BLaER1 treated with 17β-estradiol and CSF1 and Interleukin-3, amounts not matched to agents 10 nM and 100 nM (cell line): ENCODE measurements around the gene PRDM16.
A peak's percentile ranks its signal among the peaks of the same experiment; 100 is the strongest.

Experiments
- H3K27ac ChIP-seq, 11 experiments: shearing (Covaris generic); formaldehyde crosslinking; 2 replicates each; pipeline ENCODE4 v1.8.1; 2022
- H3K27me3 ChIP-seq, 11 experiments: shearing (Covaris generic); formaldehyde crosslinking; 2 replicates each; pipeline ENCODE4 v1.8.1; 2022
- H3K36me3 ChIP-seq, 11 experiments: shearing (Covaris generic); formaldehyde crosslinking; 2 replicates each; pipeline ENCODE4 v1.8.1; 2022
- H3K4me1 ChIP-seq, 10 experiments: shearing (Covaris generic); formaldehyde crosslinking; 2 replicates each; pipeline ENCODE4 v1.8.1; 2022
- H3K4me2 ChIP-seq, 11 experiments: shearing (Covaris generic); formaldehyde crosslinking; 2 replicates each; pipeline ENCODE4 v1.8.1; 2022
- H3K4me3 ChIP-seq, 10 experiments: shearing (Covaris generic); formaldehyde crosslinking; 2 replicates each; pipeline ENCODE4 v1.8.1; 2022
- H3K9ac ChIP-seq, 11 experiments: shearing (Covaris generic); formaldehyde crosslinking; 2 replicates each; pipeline ENCODE4 v1.8.1; 2022
- H3K9me3 ChIP-seq, 11 experiments: shearing (Covaris generic); formaldehyde crosslinking; replicated peaks in 1 of 11; 2 replicates each; pipeline ENCODE4 v1.8.1; 2022
- H4K20me1 ChIP-seq, 11 experiments: shearing (Covaris generic); formaldehyde crosslinking; 2 replicates each; pipeline ENCODE4 v1.8.1; 2022
- Cebpa-rat ChIP-seq, 11 experiments: shearing (Covaris generic); IDR thresholded peaks; 2 replicates each; pipeline ENCODE4 v1.8.1; 2022

The PRDM16 gene

DNA sequence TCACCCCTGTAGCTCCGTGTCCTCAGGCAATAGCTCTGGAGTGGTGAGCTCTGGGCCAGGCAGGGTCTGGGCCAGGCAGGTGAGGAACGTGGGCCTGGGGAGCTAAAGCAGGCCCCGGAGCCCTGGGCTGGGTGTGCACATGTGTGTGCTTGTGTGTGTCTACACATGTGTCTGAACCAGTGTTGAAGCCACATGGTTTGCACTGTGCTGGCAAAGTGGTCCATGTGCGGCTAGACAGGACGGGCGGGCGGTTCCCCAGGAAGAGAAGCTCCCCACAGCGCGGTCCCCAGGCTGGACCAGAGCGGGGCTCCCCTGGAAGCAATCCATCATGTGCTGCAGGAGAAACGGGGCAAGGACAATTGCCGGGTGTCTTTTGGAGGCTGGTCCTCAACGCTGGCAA is 84.2 kb downstream of the PRDM16 start:
- H3K27me3 ChIP-seq = peaks cover 53 to 70% (median 61%) of the 10 kb centered on the region in 11 experiments
- no peak for TF ChIP-seq Cebpa-rat (IDR thresholded peaks at IDR 0.05)
- H4K20me1 ChIP-seq = peaks cover 0 to 47% (median 0%) of the 10 kb centered on the region in 11 experiments; a peak in 7 of 22 replicates
- no peaks in the 10 kb centered on the region for H3K9me3 ChIP-seq
- H3K4me1 ChIP-seq = peaks cover 0 to 86% (median 56%) of the 10 kb centered on the region in 10 experiments; a peak in 16 of 20 replicates
- H3K4me3 ChIP-seq = no peak overlapping the region
- peak overlapping the region in 8 of 11 experiments; percentile 10 to 61 (median 40); a peak in 11 of 22 replicates for H3K4me2 ChIP-seq
- no peaks in the 10 kb centered on the region for H3K36me3 ChIP-seq
- no peak overlapping the region for H3K27ac ChIP-seq
- H3K9ac ChIP-seq = no peak overlapping the region

- TF ChIP-seq Cebpa-rat (IDR thresholded peaks at IDR 0.05) = no peak
- no peaks in the 10 kb centered on the region for H3K9me3 ChIP-seq
- peaks cover 0 to 41% (median 0%) of the 10 kb centered on the region in 11 experiments; a peak in 7 of 22 replicates for H4K20me1 ChIP-seq
- peaks cover 0 to 88% (median 61%) of the 10 kb centered on the region in 10 experiments; a peak in 16 of 20 replicates for H3K4me1 ChIP-seq
- no peak overlapping the region for H3K27ac ChIP-seq
- peaks cover 59 to 78% (median 68%) of the 10 kb centered on the region in 11 experiments for H3K27me3 ChIP-seq
- H3K4me2 ChIP-seq = peak overlapping the region in 7 of 11 experiments; percentile 37 to 61 (median 41); a peak in 13 of 22 replicates
- H3K9ac ChIP-seq = no peak overlapping the region
- no peak overlapping the region for H3K4me3 ChIP-seq
- H3K36me3 ChIP-seq = no peaks in the 10 kb centered on the region
Observed at GRCh38 chr1:3153902-3154795, 85.1 kb downstream of the PRDM16 start.

GRCh38 chr1:3155056-3155925 is 86.3 kb downstream of the PRDM16 start:
- H3K9me3 ChIP-seq = no peaks in the 10 kb centered on the region
- peaks cover 70 to 89% (median 78%) of the 10 kb centered on the region in 11 experiments for H3K27me3 ChIP-seq
- H3K27ac ChIP-seq = no peak overlapping the region
- TF ChIP-seq Cebpa-rat (IDR thresholded peaks at IDR 0.05) = no peak
- H3K4me3 ChIP-seq = no peak overlapping the region
- peak overlapping the region in 3 of 11 experiments; percentile 5 to 20 (median 12); a peak in 3 of 22 replicates for H3K4me2 ChIP-seq
- no peaks in the 10 kb centered on the region for H3K36me3 ChIP-seq
- peaks cover 0 to 88% (median 61%) of the 10 kb centered on the region in 10 experiments; a peak in 18 of 20 replicates for H3K4me1 ChIP-seq
- no peak overlapping the region for H3K9ac ChIP-seq
- peaks cover 0 to 46% (median 0%) of the 10 kb centered on the region in 11 experiments; a peak in 7 of 22 replicates for H4K20me1 ChIP-seq

DNA sequence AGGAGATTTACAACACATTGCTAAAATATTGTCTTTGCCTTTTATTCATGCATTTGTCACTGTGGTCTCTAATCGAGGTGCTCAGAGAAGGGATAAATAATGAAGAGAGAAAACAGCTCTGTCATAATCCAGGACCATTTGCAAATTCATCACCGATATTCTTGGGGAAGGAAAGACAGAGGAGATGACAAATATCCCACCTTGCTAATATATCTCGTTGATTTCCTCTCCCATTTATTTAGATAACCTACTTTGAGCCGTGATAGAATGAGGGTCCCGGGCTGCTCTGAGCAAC is 86.9 kb downstream of the PRDM16 start:
- no peaks in the 10 kb centered on the region for H3K36me3 ChIP-seq
- H3K4me2 ChIP-seq = peak overlapping the region in 2 of 11 experiments; percentile 77 to 86; a peak in 1 of 22 replicates
- no peak for TF ChIP-seq Cebpa-rat (IDR thresholded peaks at IDR 0.05)
- H3K9me3 ChIP-seq = no peaks in the 10 kb centered on the region
- peaks cover 5 to 89% (median 63%) of the 10 kb centered on the region in 10 experiments for H3K4me1 ChIP-seq
- no peak overlapping the region for H3K4me3 ChIP-seq
- H3K27me3 ChIP-seq = peaks cover 76 to 95% (median 84%) of the 10 kb centered on the region in 11 experiments
- no peak overlapping the region for H3K27ac ChIP-seq
- H4K20me1 ChIP-seq = peaks cover 0 to 51% (median 4%) of the 10 kb centered on the region in 11 experiments; a peak in 7 of 22 replicates
- H3K9ac ChIP-seq = no peak overlapping the region

DNA sequence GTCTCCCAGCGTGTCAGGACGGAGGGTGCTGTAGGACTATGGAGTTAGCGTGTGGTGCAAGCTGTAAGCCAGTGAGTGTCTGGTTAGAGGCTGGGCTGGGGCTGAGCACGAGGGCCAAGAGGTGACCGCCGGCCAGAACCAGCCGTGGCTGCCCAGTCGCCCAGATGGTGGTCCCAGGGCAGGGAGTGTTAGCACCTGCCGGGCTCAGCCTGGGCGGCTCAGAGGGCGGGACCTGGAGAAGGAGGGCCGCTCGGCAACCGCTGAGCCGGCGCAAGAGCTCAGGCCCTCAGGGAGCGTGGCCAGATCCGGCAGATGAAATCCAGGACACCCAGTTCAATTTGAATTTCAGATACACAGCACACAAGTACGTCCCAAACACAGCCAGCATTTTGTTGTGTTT is 87.9 kb downstream of the PRDM16 start:
- no peaks in the 10 kb centered on the region for H3K9me3 ChIP-seq
- H3K27ac ChIP-seq = no peak overlapping the region
- H3K9ac ChIP-seq = no peak overlapping the region
- no peak overlapping the region for H3K4me3 ChIP-seq
- peaks cover 0 to 58% (median 4%) of the 10 kb centered on the region in 11 experiments; a peak in 8 of 22 replicates for H4K20me1 ChIP-seq
- H3K4me2 ChIP-seq = peak overlapping the region in 9 of 11 experiments; percentile 43 to 86 (median 77); a peak in 17 of 22 replicates
- H3K36me3 ChIP-seq = no peaks in the 10 kb centered on the region
- peaks cover 12 to 89% (median 65%) of the 10 kb centered on the region in 10 experiments for H3K4me1 ChIP-seq
- H3K27me3 ChIP-seq = peaks cover 87 to 99% (median 94%) of the 10 kb centered on the region in 11 experiments
- no peak for TF ChIP-seq Cebpa-rat (IDR thresholded peaks at IDR 0.05)

GRCh38 chr1:3158347-3158746 is 89.3 kb downstream of the PRDM16 start:
- H3K36me3 ChIP-seq = no peaks in the 10 kb centered on the region
- H3K27ac ChIP-seq = no peak overlapping the region
- no peak for TF ChIP-seq Cebpa-rat (IDR thresholded peaks at IDR 0.05)
- H3K4me2 ChIP-seq = peak overlapping the region in 7 of 11 experiments; percentile 72 to 95 (median 85); a peak in 8 of 22 replicates
- peaks cover 0 to 57% (median 4%) of the 10 kb centered on the region in 11 experiments; a peak in 8 of 22 replicates for H4K20me1 ChIP-seq
- no peak overlapping the region for H3K4me3 ChIP-seq
- H3K4me1 ChIP-seq = peaks cover 12 to 78% (median 57%) of the 10 kb centered on the region in 10 experiments
- H3K9ac ChIP-seq = no peak overlapping the region
- H3K27me3 ChIP-seq = peaks cover 73 to 93% (median 88%) of the 10 kb centered on the region in 11 experiments
- no peaks in the 10 kb centered on the region for H3K9me3 ChIP-seq

GRCh38 chr1:3159121-3159520 is 90.1 kb downstream of the PRDM16 start:
- H4K20me1 ChIP-seq = peaks cover 0 to 55% (median 4%) of the 10 kb centered on the region in 11 experiments; a peak in 8 of 22 replicates
- H3K4me3 ChIP-seq = no peak overlapping the region
- H3K27ac ChIP-seq = no peak overlapping the region
- peak overlapping the region in 10 of 11 experiments; percentile 16 to 95 (median 83); a peak in 19 of 22 replicates for H3K4me2 ChIP-seq
- no peak for TF ChIP-seq Cebpa-rat (IDR thresholded peaks at IDR 0.05)
- H3K9ac ChIP-seq = no peak overlapping the region
- no peaks in the 10 kb centered on the region for H3K9me3 ChIP-seq
- H3K27me3 ChIP-seq = peaks cover 65 to 87% (median 81%) of the 10 kb centered on the region in 11 experiments
- peaks cover 12 to 73% (median 50%) of the 10 kb centered on the region in 10 experiments for H3K4me1 ChIP-seq
- no peaks in the 10 kb centered on the region for H3K36me3 ChIP-seq

GRCh38 chr1:3159996-3160395 is 91.0 kb downstream of the PRDM16 start:
- Histone ChIP-seq H3K36me3 (no peaks in the 10 kb centered on the region), H3K4me2 (peak overlapping the region in 10 of 11 experiments; percentile 55 to 95 (median 83); a peak in 19 of 22 replicates), H3K9ac (0 out of 22 replicates have a peak overlapping the region, but pooled peaks of 2 of the 11 experiments have one; percentile 1 to 21), H3K27ac (peak overlapping the region in 1 of 11 experiments; percentile 22; a peak in 1 of 22 replicates), H3K27me3 (peaks cover 56 to 79% (median 72%) of the 10 kb centered on the region in 11 experiments), H3K9me3 (no peaks in the 10 kb centered on the region), H3K4me1 (peaks cover 12 to 76% (median 52%) of the 10 kb centered on the region in 10 experiments), H3K4me3 (peak overlapping the region in 1 of 10 experiments; percentile 23; a peak in 1 of 20 replicates), H4K20me1 (peaks cover 0 to 47% (median 4%) of the 10 kb centered on the region in 11 experiments; a peak in 8 of 22 replicates)
- no peak for TF ChIP-seq Cebpa-rat (IDR thresholded peaks at IDR 0.05)
